Upper lobe of left lung (tissue), 4 donors: ENCODE data around the gene SLC9C1.

Source experiments
- EP300 ChIP-seq, 4 donors: sonication (generic); formaldehyde crosslinking; IDR thresholded peaks; one replicate each; pipeline ENCODE4 v1.5.1; 2017; ENCODE audit warnings: antibody characterized with exemption in 4 of 4, control low read depth in 2 of 4
- POLR2A ChIP-seq, 4 donors: fragments of 450-650 bp; IDR thresholded peaks; one replicate each; pipeline ENCODE4 v1.5.1; 2016 to 2017; ENCODE audit warnings: antibody characterized with exemption in 4 of 4, mild to moderate bottlenecking in 2 of 4
- POLR2AphosphoS5 ChIP-seq, 2 donors: sonication (generic); formaldehyde crosslinking; IDR thresholded peaks; one replicate each; pipeline ENCODE4 v1.5.1; 2017; ENCODE audit warnings: antibody characterized with exemption in 2 of 2
- TF ChIP-seq, protein P1 (sequence below), 6 experiments: fragments of 450-650 bp in 4 of 6; fragments of 200-600 bp in 2 of 6; sonication (generic) in 2 of 6; IDR thresholded peaks; one replicate each; pipeline ENCODE4 v1.5.1; 2016 to 2019; ENCODE audit warnings: antibody characterized with exemption in 6 of 6

DNA sequence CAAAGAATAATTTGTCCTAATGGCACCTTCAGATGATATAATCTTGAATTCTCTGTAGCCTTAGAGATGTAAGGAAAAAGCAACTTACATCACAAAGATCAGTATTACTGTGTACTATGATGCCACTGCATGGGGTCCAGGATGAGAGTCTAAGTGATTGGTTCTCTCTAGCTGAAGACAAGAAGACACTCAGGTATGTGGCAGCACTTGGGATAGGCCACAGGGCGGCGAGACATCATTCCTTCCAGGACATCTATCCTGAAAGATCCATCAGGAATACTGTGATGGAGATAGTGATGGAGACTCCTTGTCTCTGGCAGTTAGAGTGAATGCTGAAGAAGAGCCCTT is 41.4 kb upstream of the SLC9C1 start:
- TF ChIP-seq, protein P1, sequence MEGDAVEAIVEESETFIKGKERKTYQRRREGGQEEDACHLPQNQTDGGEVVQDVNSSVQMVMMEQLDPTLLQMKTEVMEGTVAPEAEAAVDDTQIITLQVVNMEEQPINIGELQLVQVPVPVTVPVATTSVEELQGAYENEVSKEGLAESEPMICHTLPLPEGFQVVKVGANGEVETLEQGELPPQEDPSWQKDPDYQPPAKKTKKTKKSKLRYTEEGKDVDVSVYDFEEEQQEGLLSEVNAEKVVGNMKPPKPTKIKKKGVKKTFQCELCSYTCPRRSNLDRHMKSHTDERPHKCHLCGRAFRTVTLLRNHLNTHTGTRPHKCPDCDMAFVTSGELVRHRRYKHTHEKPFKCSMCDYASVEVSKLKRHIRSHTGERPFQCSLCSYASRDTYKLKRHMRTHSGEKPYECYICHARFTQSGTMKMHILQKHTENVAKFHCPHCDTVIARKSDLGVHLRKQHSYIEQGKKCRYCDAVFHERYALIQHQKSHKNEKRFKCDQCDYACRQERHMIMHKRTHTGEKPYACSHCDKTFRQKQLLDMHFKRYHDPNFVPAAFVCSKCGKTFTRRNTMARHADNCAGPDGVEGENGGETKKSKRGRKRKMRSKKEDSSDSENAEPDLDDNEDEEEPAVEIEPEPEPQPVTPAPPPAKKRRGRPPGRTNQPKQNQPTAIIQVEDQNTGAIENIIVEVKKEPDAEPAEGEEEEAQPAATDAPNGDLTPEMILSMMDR (IDR thresholded peaks at IDR 0.05): no peak
- TF ChIP-seq POLR2AphosphoS5 (IDR thresholded peaks at IDR 0.05) (no peak), POLR2A (IDR thresholded peaks at IDR 0.05) (no peak), EP300 (IDR thresholded peaks at IDR 0.05) (no peak)
